Measurements from ENCODE around the gene MRPL24. TPM values are rescaled to one million over a fixed set of nuclear protein-coding genes. Genes with fewer than 3 reads are reported as not detected.

Gene MRPL24
- total and polyA plus RNA-seq, 2 of the 13 experiments (the other 11 are each of a cell fraction or from before 2014, with no cell fraction given) = 38.1 to 42.9 TPM

DNA sequence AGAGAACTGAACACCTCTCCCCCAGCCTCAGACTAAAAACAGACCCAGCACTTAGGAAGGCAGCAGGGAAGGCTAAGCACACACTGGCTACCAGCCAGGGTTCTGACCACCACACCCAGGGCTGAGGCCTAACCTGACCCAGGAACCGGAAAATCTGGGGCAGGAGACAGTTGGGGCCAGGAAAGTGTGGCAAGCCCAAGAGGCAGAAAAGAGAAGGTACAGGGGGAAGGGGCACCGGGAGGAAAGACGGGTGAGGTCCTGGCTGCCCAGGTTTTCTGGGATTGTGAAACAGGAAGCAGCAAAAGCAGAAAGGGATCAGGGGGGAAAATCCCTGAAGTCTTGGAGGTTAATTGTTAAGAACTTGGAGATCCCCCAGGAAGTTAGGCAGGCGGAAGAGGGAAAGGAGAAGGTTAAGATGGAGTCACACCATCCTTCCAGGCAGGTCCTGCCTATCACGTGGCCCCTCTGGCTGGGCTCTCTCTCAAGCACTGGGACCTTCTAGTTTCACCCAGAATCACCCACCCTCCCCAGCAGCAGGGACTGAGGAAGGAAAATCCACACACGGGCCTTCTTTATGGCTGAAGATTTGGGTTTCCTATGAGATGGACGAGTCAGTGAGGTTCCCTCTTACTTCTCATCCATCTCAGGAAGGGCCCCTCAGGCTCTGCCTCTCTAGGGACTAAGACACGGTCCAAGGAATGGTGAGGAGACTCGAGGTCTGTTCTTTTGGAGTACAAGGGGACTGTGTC is 8.0 kb upstream of the MRPL24 start (continued):
- TF ChIP-seq BCL6 (CRISPR knock-in tag; IDR thresholded peaks at IDR 0.05) (no peak), FOSL2 (CRISPR knock-in tag; IDR thresholded peaks at IDR 0.05) (peak; percentile 17; the same call in 1 of the 2 replicates), HOXA7 (CRISPR knock-in tag; IDR thresholded peaks at IDR 0.05) (no peak), ZNF572 (CRISPR knock-in tag; IDR thresholded peaks at IDR 0.05) (0 out of 2 replicates have a peak, but pooled peaks have one; percentile 48), SYNCRIP (IDR thresholded peaks at IDR 0.05; ENCODE audit: insufficient read depth, low read depth, low read length) (no peak), ZBTB21 (CRISPR knock-in tag; IDR thresholded peaks at IDR 0.05) (no peak), NR2C2 (CRISPR knock-in tag; IDR thresholded peaks at IDR 0.05; ENCODE audit: borderline replicate concordance) (peak; percentile 92), ZNF557 (CRISPR knock-in tag; IDR thresholded peaks at IDR 0.05) (no peak), MXI1 (IDR thresholded peaks at IDR 0.05; ENCODE audit: borderline replicate concordance, low read depth, low read length) (0 out of 3 replicates have a peak, but pooled peaks have one; percentile 30), ZNF329 (CRISPR knock-in tag; IDR thresholded peaks at IDR 0.05; ENCODE audit: low read depth) (0 out of 2 replicates have a peak, but pooled peaks have one; percentile 30), EP300 (IDR thresholded peaks at IDR 0.05; ENCODE audit: low read depth in 2 of 2, low read length in 2 of 2) (no peak), EP300 (CRISPR knock-in tag; IDR thresholded peaks at IDR 0.05; ENCODE audit: borderline replicate concordance) (no peak), TAF1 (CRISPR knock-in tag; IDR thresholded peaks at IDR 0.05) (peak; percentile 46; the same call in 1 of the 2 replicates), ZFP37 (CRISPR knock-in tag; IDR thresholded peaks at IDR 0.05; ENCODE audit: borderline replicate concordance) (no peak), EEA1 (CRISPR knock-in tag; IDR thresholded peaks at IDR 0.05; ENCODE audit: borderline replicate concordance) (no peak), SIN3B (IDR thresholded peaks at IDR 0.05; ENCODE audit: low read length) (no peak), U2AF2 (IDR thresholded peaks at IDR 0.05; ENCODE audit: low read depth, low read length) (no peak), CREM (IDR thresholded peaks at IDR 0.05) (peak; percentile 25; the same call in 1 of the 2 replicates), CREM (CRISPR knock-in tag; IDR thresholded peaks at IDR 0.05) (no peak), NFKBIZ (CRISPR knock-in tag; IDR thresholded peaks at IDR 0.05) (no peak), ZNF841 (CRISPR knock-in tag; IDR thresholded peaks at IDR 0.05; ENCODE audit: borderline replicate concordance) (no peak), HDAC1 (CRISPR knock-in tag; IDR thresholded peaks at IDR 0.05) (0 out of 2 replicates have a peak, but pooled peaks have one; percentile 18)
- TF ChIP-seq, protein P1, sequence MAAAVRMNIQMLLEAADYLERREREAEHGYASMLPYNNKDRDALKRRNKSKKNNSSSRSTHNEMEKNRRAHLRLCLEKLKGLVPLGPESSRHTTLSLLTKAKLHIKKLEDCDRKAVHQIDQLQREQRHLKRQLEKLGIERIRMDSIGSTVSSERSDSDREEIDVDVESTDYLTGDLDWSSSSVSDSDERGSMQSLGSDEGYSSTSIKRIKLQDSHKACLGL (CRISPR knock-in tag; IDR thresholded peaks at IDR 0.05) = peak; percentile 45; the same call in 1 of the 2 replicates
- TF ChIP-seq, protein P2, sequence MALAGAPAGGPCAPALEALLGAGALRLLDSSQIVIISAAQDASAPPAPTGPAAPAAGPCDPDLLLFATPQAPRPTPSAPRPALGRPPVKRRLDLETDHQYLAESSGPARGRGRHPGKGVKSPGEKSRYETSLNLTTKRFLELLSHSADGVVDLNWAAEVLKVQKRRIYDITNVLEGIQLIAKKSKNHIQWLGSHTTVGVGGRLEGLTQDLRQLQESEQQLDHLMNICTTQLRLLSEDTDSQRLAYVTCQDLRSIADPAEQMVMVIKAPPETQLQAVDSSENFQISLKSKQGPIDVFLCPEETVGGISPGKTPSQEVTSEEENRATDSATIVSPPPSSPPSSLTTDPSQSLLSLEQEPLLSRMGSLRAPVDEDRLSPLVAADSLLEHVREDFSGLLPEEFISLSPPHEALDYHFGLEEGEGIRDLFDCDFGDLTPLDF (CRISPR knock-in tag; IDR thresholded peaks at IDR 0.05) = no peak
- TF ChIP-seq, protein P3, sequence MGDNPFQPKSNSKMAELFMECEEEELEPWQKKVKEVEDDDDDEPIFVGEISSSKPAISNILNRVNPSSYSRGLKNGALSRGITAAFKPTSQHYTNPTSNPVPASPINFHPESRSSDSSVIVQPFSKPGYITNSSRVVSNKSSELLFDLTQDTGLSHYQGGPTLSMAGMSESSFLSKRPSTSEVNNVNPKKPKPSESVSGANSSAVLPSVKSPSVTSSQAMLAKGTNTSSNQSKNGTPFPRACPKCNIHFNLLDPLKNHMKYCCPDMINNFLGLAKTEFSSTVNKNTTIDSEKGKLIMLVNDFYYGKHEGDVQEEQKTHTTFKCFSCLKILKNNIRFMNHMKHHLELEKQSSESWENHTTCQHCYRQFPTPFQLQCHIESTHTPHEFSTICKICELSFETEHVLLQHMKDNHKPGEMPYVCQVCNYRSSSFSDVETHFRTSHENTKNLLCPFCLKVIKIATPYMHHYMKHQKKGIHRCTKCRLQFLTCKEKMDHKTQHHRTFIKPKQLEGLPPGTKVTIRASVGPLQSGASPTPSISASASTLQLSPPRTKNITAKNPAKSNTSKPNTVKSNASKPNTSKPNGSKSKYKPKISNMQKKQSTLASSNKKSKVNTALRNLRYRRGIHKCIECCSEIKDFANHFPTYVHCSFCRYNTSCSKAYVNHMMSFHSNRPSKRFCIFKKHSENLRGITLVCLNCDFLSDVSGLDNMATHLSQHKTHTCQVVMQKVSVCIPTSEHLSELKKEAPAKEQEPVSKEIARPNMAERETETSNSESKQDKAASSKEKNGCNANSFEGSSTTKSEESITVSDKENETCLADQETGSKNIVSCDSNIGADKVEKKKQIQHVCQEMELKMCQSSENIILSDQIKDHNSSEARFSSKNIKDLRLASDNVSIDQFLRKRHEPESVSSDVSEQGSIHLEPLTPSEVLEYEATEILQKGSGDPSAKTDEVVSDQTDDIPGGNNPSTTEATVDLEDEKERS (CRISPR knock-in tag; IDR thresholded peaks at IDR 0.05) = no peak

All from HepG2 (cell line).